ENCODE data around the gene CCIN.
A peak's percentile ranks its signal among the peaks of the same experiment; 100 is the strongest.
"Not testable (repeated sequence)": the region's sequence is repeated elsewhere in the genome, so short reads cannot be mapped to it uniquely, and the experiment has no call there.

CCIN gene

DNA sequence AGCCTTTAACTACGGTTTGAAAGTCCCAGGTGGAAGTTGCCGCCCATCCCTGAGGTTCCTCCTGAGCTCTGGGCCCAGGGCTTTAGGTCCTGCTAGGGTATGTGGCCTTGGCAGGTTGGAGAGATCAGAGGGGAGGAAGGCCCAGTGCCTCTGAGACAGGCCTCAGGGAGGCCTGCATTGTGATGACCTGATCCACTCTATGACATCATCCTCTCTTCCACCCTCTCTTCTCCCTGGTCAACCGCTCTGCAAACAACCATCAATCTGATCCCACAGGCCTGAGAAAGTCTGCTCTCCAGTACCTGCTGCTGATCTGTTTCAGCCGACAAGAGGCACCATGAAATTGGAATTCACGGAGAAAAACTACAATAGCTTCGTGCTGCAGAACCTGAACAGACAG, at the start of gene CCIN:
TSS of gene CCIN (plus strand) at position 223 of the 400 bp plus-strand sequence. CDS start at position 338, 115 bp downstream.
- no peak for DNase-seq

DNA sequence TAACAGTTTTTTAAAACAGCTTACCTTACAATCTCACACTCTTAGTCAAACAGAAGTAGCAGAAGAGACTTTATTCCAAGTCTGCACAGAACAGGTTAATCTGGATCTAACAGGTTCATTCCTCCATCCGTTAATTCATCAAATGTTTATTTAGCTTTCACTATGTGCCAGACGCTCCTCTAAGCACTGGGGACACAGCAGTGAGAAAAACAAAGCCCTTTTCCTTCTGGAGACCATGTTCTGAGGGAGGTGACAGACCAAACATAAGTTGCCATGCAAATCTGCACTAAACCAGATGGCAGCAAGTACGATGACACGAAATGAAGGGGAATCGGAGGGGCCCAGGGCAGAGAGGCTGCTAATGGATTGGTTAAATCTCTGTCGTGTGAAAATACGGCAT, 49.7 kb upstream of the CCIN start:
- DNase-seq, result no peak

DNA sequence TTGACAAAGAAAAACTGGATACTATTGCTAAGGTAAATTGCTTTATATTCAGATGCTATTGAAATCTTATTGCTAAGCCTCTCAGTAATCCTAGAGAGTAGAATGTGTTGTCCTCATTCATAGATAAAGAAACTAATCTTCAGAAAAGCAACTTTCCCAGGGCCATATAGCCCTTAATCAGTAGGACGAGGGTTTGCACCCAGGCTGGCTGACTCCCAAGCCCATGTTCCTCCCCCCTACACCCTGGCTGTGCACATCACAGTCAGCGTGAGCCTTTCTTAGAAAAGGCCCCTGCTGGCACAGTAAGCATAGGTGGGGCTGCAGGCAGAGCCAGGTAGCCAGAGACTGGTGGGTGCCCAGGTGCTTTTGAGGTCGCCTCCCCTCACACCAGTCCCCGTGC, 48.5 kb upstream of the CCIN start:
- no peak for DNase-seq

DNA sequence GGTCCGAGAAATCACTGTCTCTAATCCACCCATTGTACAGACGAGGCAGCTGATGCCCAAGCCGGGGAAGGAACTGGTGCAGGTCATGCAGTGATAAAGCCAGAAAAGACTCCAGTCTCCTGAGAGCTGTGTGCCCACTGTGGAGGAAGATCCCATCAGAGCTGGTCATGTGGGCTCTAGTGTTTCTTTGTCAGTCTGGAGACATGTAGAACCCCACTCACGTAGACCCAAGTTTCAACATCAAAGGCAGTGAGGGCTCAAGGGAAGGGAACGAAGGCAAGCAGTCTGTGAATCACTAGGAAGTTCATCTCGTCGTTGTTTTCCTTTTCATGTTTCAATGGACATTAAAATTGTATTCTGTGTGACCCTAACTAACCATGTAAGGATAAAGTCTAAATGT, 47.2 kb upstream of the CCIN start:
- no peak for DNase-seq

DNA sequence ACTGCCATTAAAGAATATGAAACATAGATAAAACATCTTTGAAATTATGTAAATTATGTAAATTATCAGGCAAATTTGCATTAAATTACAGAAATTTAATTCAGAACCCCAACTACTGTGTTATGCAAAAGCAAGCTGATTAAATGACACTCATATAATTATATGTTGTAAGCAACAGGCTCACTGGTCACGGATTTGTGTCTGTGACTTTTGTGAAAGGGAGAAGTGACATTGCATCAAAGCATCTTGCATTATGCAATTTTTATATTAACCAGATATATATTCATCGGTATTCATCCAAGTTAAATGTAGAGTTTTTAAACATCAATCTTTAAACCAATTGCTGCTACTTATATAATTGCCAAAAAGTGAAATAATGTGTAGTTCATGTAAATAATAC, 45.7 kb upstream of the CCIN start:
- DNase-seq, result no peak

DNA sequence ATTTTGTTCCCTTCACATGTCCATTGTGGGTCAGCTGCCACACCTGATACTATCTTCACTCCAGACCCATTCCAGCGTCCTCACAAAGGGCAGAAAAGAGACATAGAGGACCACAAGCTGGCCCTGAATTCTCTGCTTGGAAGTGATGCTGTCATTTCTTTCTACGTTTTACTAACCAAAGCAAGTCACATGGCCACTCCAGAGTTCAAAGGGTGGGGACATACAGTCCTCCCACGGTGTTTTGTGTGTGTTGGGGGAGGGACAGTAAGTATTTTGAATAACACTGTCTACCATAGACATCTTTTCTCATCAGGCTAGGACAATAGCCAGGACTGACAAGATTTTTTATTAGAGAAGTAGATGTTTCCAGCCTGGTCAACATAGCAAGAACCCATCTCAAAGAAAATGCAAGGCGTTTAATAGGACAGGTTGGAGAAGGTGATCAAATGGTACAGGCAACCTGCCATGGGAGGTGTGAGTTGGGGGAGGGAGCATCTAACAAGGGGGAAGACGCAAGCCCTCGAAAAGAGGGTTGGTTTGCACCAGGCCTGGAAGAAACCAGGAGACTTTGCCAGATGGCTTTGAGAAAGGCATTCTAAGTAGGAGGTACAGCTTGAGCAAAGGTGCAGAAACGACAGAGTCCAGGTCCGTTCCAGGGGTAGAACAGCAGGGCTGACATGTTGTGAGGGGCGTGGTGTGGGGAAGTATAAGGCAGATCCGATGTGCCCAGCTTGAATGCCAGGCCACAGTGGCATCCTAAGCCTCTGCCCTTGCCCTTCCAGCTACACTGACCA, 43.9 kb upstream of the CCIN start:
- DNase-seq, result no peak

DNA sequence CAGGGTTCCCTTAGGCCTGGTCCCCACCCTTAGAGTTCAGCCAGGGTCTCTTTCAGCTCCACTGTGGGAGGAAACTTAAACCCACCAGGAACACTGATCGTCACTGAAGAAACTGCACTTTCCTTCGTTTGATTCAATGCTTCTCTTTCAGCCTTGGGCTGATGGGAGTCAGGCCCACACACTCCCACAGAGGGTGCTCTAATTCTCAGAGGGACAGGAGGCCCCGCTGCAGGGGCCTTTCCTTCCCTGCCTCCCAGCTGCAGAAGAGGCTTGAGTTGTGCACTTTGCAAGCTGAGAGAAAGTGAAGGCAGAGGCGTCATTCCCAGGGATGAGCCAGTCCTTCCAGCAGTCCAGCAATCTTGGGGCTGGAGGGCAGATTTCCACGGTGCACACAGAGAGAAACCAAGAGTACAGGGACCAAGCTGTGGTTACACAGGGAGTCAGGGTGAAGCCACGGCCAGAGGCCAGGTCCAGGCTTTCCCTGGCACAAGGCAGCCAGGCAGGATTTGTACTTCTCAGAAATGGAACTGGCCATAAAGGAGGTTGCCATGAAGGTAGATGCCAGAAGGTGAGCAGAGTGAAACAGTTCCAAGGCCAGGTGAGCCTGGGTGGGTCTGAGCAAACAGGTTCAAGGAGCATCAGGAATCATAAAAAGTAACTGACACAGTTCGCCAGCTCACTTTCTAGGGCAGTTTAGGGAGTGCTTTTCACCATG, 43.0 kb upstream of the CCIN start:
- no peak for DNase-seq

DNA sequence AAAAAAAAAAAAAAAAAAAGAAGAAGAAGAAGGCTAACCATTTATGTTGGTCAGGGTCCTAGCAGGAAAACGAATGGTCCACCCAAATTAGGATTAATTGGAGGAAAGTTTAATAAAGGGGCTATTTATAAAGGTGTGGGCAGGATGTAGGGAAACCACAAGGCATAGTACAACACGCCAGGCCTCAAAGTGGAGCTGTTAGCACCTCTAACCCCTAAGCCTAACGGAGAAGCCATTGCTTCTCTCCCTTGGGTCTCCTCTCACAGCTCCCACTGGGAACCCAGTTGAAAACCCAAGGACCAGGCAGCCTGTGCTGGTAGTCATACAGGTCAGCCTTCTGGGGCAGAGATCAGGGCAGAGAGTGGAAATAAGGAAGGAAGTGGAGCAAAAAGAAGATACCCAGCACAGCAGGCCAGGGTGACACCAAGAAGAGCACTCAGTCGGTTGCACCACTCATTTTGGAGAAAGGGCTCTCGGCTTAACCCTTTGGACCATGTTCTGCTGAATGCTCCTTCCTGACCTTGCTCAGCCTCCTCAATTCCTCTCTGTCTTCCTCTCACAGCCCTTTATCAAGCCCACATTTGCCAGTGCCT, 41.4 kb upstream of the CCIN start:
- no peak for DNase-seq

DNA sequence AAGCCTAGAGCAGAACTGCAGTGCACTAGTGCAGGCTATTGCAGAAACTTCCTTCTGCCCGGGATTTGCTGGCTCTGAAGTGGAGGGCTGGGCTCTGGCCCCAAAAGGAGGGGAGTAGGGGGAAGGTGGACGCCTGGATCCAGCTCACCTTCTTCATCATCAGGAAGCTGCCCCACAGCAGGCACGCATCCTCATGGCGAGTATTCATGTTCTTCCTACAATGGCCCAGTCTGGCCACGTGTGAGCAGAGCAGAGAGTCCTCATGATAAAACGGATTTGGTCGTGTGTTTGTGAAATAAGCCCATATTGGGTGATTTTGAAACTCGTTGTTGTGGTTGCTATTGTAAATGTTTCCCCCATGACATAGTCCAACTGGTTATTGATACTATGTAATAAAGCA, 40.8 kb upstream of the CCIN start:
- DNase-seq, result no peak

DNA sequence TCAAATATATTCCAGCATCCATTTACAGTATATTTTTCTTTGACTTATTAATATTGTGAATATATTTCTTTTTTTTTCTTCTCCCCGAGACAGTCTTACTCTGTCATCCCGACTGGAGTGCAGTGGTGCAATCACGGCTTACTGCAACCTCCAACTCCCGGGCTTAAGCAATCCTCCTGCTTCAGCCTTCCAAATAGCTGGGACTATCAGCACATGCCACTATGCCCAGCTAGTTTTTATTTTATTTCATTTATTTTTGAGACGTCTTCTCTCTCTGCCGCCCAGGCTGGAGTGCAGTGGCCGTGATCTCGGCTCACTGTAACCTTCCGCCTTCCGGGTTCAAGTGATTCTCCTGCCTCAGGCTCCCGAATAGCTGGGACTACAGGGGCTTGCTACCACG, 40.0 kb upstream of the CCIN start:
- no peak for DNase-seq

DNA sequence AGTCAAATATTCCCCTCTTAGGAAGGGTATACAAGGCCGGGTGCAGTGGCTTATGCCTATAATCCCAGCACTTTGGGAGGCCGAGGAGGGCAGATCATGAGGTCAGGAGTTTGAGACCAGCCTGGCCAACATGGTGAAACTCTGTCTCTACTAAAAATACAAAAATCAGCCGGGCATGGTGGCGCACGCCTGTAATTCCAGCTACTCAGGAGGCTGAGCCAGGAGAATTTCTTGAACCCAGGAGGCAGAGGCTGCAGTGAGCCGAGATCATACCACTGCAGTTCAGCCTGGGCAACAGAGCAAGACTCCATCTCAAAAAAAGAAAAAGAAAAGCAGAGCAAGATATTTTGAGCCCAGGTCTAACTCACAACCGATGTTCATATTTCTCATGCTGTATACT, 37.5 kb upstream of the CCIN start:
- DNase-seq, result not testable (repeated sequence)

DNA sequence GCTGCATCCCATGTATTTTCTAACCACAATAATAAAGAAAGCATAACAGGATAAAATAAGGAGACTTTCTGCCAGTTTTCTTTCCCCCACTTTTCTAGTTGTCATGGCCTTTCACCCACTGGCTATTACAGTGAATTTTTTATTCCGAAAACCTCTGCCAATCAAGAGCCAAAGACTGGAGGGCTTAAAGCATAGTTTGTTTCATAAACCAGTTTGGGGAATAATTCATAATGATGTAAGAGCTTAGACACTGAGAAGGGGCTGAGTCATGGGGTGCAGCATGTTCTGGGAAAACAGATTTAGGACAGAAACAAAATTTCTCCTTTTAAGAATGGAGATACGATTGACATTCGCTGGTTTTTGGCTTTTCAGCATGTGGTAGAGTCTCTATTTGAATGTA, 37.1 kb upstream of the CCIN start:
- DNase-seq, result no peak

DNA sequence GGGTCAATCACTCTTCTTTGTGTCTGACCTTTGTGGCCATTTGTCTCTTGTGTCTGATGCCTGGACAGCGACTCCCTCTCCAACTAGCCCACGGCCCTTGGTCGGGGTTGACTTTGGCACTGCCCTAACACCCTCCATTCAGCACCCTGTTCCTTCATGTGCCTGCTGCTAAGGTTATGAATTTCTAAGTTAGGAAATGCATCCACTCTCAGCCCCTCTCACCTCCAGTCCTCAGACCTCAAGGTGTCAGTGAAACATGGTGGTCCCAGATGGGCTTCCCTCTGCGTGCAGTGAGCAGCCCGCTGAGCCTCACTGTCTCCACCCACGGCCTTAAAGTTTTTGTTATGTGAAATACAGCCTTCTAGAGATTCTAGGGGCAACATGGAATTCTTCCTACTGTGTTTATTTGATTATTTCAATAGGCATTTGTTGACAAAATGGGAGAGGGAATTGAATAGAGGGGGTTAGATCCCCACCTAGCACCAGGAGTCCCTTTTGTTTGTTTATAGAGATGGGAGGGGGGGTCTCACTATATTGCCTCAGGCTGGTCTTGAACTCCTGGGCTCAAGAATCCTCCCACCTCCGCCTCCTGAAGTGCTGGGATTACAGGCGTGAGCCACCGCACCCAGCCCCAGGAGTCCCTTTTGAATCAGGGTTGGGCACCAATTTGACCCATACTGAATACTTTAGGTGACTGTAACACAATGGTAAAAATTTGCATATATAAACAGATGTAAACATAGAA, 34.3 kb upstream of the CCIN start:
- no peak for DNase-seq

DNA sequence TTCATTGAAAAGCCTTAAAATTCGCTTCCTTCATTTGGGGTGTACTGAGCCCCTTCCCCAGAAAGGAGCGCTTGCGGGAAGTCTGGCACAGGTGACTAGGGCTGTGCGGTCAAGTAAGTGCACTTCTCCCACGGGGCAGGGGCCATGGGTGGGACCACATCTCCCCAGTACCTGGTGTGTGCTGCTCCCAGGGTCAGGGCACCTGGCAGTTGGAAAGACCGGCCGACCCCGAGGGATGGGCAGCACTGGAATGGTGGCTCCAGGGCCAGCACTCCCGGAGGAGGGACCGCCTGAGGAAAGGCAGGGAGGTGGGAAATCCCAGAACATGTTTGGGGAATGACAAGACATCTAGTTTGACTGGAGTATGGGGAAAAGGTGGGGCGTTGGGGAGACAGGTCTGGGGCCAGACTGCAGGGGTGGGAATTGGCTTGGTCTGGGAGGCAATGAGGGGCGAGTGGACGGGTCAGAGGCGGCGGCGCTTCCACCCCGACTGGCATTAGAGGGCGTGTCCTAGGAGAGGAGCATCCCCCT, 33.4 kb upstream of the CCIN start:
- no peak for DNase-seq

DNA sequence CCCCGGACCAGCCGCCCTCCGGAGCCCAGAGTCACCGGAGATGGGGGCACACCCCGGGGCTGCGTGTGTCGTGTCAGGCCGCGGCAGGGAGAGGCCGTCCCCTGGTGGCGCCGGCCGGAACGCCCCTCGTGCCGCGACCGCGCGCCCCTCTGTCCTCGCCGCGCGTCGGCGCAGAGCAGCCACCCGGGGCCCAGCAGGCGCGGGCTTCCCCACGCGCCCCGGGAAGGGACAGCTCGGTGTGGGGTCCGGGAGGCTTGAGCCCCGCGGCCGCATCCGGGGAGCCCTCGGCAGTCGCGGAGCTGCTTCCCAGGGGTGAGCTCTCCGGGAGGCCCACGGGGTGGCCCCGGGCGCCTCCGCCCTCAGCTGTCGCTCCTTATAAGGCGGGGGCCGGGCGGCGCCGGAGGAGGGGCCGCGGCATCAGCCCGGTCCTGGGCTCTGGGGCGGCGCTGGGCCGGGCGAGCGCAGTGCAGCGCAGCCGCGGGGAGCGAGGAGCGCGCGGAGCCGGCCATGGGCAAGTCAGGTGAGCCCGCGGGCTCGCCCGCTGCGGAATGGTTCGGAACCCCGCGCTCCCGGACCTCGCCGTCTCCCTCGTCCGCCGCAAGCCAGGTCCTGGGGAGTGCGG, 32.8 kb upstream of the CCIN start, which contains the start of gene GLIPR2:
TSS of gene GLIPR2 (plus strand) at position 462 of the 622 bp plus-strand sequence. CDS start at position 508, 46 bp downstream.
- DNase-seq, result peak; percentile 53

DNA sequence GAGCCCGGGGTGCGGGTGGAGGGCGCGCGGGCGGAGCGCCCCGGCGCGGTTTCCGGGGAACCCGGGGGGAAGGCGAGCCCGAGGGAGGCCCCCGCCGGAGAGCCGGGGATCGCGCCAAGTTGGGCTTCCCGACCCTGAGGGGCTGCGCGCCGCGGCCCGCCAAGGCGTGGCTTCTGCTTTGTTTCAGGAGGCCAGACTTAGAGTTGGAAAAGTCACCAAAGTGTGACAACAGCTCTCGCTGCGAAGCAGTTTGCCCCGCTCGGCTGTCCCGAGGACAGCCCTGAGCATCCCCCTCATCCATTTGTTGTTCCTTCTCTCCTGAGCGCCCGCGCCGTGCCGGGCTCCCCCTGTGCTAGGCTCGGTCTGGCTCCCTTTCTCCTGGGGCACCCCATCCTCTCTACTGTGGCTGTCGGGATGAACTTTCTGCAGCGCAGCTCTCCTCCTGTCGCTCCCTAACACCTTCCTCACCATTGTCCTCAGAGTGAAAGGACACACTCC, 32.2 kb upstream of the CCIN start:
- DNase-seq, result no peak

DNA sequence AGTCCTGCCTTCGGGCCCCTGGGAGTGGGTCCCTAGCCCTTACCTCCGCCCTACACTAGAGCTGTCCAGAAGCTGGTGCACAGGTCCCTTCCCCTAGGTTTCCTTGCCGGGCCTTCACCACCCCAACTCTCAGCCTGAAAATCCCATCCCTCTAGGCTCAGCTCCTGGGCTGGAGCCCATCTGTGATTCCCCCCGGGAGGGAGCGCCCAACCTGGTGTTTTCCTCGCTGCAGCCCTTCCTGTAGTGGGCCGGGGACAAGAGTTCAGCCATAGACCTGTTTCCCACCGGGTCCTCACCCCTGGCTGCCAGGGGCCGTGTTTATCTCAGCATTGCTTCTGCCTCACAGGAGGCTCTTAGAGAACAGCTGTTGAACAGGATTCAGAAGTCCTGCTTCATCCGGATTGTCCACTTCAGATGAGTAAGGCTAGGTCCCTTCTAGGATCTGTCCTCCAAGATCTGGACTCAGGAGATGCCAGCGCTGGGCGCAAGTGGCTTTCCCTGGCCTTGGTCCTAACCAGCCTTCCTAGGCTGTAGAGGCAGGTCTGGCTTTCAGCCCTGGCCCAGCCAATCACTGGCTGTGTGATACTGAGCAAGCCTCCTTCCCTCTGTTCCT, 31.7 kb upstream of the CCIN start:
- DNase-seq, result no peak

DNA sequence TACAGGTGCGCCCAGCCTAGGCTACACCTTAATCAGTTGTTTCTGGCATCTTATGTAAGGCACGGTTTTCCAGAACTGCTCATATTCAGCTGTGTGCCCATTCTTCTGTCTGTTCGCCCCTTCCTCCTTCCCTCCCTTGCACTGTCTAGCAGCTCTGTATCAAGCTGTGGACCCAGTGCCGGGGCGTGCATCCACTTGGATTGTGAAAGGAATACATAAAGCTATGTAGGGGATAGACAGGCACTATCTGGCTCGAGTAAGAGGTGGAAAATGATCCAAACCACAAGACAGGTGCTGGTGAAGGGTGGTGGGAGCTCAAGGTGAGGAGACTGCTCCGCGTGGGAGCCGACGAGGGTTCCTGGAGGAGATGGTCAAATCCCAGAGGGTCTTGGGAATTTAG, 30.7 kb upstream of the CCIN start:
- no peak for DNase-seq

DNA sequence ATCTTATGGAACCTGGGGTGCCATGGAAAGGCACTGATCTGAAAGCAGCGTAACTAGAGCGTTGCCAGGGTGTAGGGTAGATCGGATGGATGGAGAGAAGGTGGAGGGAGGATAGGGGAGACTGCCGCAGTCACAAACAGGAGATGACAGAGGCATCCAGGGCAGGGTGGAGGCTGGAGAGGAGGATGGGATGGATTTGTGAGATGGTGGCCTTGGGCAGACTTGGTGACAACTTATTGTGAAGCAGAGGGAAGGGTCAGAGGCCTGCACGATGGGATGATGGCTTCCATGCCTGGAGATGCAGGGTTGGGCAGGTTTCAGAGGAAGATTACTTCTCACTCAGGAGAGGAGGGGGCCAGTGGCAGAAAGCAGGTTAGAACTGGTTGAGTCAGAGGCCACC, 30.3 kb upstream of the CCIN start:
- no peak for DNase-seq

DNA sequence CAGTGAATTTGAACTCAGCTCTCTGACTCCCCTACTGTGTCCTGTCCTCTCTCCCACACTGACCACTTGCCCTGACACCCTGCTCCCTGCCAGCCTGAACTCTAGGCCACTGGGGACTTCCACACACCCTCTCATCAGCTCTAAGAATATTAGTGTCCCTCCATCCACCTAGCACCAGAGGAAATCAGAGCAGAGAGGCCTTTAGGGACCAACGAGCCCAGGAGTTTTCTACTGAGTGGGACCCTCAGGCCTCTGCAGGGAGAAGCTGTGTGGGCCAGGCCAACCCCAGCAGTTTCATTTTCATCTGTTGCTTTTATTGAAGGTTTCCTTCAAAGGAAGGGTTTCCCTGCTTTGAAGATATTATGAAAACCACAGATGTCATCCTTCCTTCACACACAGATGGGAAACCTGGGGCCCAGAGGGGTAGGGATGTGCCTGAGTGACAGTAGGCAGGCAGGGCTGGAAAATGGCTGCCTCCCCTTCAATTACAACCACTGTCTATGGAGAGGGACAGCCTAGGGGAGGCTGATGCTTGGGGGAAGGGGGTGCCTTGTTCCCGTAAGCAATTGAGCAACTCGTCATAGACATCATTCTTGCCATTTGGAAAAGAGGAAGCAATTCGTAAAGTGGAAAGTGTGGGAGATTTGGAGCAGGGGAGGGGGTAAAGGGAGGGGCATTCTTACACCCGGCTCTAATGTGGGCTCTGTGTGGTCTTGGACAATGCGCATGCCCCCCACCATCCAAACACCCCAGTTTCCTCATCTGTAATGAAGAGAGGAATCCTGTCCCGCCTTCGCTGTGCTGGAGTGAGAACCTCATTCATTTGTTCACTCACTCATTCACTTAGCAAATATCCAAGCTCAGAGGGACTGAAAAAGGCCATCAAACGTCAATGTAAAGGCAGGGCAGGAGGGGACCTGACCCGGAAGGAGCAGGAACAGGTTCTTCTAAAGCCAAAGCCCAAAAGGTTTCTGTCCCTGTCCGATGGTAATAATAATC, 28.8 kb upstream of the CCIN start:
- DNase-seq, result no peak

DNA sequence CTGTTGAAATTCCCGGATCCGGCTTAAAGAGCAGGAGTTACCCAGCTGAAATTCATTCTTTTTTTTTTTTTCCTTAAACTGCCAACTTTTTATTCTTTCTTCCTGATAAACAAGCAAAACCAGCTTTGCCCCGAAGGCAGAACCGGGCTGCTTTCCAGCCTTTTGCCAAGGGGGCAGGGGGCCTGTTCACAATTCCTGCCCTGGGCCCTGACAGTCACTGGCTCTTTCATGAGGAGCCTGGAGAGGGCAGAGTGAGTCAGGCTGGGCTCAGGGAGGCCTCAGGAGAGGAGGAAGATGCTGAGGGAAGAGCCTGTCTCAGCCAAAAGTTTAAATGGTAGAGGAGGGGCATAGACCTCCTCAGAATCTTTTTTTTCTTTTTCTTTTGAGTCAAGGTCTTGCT, 27.9 kb upstream of the CCIN start:
- peak; percentile 34 for DNase-seq

Measured in kidney glomerular epithelial cell (primary cell).